NCI-H526 (cell line): ENCODE data around the gene TMEM231.
"Not testable (repeated sequence)": the region's sequence is repeated elsewhere in the genome, so short reads cannot be mapped to it uniquely, and the experiment has no call there.

Experiments
- DNase-seq, 2 experiments: peaks; one replicate each; lab custom pipeline; 2025; lab: John Stamatoyannopoulos, UW

Gene TMEM231

DNA sequence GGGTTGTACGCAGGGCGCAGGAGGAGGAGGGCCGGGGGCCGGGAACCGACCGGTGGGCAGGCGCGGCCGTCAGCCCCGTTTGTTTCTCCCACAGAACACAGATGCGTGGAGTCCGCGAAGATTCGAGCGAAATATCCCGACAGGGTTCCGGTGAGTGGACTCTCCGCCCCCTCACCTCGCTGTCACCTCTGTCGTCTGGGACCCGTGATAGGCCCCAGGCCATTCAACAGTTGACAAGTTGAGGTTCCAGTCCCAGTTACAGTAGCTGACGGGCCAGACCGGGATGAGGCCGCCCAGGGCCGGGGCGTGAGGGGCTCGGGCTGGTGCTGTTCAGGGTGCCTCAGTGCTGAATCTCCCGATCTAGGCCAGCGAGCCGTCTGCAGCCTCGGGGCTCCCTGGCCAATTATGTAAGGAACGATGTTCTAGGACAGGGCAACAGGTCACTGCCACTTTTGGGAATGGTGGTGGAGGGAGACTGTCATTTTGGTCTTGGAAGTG lies 10.8 kb upstream of the TMEM231 start:
- DNase-seq = no peak

DNA sequence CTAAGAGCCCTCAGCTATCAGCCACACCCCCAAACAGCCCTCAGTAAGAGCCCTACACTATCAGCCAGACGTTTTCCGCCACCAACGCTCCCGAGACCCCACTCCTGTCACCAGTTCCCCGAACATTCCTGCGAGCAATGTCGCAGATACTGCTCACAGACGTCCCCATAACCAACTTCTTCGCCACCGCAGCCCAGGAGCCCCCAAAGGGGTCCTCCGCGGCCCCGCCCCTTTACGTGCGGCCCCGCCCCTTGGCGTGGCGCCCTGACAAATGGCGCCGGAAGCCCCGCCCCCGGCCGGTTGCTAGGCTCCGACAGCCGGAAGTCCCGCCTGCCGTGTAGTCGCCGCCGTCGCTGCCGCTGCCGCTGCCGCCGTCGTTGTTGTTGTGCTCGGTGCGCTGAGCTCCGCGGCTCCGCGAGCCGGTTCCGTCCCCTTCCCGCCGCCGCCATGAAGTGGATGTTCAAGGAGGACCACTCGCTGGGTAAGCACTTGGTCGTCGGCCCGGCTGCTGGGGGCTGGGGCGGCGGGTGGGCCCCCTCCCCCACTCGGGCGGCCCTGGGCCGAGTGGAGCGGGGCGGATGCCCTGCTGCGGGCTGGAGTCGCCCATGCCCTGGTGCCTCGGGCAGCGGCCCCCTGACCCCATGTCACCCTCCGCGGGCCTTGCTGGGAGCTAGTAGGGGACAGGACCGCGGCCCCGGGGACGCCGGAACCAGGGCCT lies 10.1 kb upstream of the TMEM231 start, which contains the start of gene GABARAPL2:
Gene GABARAPL2 (plus strand): TSS at position 340 of the 718 bp plus-strand sequence. CDS start 108 bp downstream, at position 448.
- DNase-seq = peak; percentile 50 to 87

DNA sequence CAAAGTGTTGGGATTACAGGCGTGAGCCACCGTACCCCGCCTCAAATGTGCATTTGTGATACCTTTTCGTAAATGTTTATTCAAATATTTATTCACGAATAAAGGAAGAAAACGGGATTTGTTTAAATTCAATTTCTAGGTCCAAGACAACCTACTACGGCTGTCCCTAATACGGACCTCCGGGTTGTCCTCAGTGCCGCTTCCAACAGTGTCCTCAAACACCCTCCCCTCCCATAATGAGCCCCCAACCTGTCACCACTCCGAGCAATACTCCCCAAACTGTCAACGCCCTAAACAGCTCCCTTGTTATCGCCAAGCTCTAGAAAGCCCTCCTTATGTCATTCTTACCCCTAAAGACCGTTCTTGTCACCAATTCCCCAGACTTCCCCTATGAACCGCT lies 9.6 kb upstream of the TMEM231 start:
- no peak for DNase-seq

DNA sequence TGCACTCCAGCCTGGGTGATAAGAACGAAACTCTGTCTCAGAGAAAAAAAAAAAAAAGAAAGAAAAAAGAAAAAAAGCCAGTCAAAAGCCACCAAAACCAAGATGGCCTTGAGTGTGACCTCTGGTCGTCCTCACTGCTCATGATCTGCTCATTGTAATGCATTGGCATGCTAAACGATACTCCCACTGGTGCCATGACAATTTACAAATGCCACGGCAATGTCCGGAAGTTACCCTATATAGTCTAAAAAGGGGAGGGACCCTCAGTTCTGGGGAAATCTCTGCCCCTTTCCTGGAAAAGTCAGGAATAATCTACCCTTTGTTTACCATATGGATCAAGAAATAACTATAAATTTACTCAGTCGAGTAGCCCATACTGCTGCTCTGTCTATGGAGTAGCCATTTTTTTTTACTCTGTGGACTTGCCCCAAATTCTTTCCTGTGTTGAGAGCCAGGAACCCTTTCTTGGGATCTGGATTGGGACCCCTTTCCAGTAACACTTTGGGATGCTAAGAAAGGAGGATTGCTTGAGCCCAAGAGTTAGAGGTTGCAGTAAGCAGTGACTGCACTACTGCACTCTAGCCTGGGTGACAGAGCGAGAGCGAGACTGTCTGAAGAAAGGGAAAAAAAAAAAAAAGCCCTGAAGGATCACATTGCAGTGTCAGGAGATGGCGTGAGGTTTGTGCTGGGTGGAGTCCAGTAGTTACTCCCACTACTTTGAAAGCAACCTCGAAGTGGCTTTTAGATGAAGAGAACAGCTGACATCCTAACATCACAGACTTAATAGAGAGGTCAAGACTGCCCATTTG lies 3.7 kb upstream of the TMEM231 start:
- no peak for DNase-seq

DNA sequence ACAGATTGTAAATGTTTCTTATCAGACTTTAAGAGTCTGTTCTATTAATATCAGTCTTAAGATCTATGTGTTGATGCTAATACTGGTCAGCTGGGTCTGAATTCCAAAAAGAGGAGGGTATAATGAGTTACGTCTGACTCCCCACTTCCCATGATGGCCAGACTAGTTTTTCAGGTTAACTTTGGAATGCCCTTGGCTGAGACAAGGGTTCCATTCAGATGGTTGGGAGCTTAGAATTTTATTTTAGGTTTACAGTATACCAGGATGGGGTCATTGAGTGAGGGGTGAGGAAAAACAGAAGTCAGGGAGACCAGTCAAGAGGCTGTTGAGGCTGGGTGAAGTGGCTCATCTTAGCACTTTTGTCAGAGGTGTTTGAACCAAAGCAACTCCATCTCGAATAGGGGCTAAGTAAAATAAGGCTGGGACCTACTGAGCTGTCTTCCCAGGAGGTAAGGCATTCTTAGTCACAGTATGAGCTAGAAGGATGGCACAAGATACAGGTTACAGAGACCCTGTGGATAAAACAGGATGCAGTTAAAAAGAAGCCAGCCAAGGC lies 2.9 kb upstream of the TMEM231 start:
- no peak for DNase-seq

DNA sequence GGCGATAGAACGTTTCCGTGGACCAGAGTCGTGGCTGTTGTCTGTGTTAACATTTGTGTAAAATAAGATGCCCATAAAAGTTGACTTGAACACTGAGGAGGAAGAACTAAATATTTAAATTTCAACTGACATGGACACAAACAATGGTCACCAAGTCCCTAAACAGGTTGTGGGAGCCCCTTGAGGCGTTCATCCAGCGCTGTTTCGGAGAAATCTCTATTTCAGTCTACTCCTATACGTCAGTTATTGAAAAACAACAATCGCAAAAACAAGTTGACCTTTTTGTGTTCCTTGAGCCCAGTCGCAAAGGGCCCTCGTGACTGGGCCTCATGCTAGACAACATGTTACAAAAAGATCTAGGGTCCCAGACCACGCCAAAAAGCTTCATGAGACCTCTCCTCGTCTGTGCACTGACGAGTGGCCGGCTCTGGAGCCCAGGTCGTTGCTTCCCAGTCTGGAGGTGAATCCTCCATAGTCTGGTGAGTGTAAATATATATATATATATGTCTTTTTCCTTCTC lies 439 bp upstream of the TMEM231 start:
- no peak for DNase-seq

DNA sequence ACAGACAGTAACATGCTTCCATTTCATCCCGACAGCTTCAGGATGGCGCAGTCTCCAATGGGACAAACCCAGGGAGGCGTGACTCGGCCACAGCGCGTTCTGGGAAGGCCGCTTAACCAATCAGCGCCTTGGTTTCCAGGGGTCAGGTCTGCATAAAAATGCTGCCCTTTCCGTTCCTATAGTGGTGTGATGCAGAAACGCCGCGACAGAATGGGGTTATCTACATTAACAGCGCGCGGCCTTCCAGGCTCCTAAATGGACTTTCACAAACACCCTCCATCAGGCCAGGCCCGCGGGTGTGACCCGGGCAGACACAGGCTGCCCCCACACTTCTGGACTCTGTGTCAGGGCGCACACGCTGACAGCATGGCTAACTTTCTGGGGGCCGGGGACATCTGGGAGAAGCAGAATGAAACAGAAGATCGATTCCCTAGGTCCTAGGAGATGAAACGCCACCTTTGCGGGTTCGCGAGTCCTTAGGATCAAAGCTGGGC lies 792 bp downstream of the TMEM231 start:
- DNase-seq = peak; percentile 72 to 88

DNA sequence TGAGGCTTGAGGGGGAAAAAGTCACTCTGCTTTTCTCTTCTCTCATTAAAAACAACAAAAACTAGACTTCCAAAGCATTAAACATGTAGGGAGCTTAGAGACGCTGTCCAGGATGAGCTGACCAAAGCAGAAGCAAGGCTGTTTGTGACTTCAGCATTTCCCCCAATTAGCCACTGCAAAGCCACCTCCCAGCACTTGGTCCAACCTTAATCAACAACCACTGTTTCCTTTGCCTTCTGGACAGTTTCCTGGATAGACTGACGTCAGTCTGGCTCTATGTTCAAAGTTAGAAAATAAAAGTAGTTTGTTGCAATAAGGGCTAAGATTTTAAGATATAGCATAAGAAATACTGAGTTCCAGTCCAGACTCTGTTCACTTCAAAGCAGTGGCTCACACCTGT lies 3.1 kb downstream of the TMEM231 start:
- no peak for DNase-seq

DNA sequence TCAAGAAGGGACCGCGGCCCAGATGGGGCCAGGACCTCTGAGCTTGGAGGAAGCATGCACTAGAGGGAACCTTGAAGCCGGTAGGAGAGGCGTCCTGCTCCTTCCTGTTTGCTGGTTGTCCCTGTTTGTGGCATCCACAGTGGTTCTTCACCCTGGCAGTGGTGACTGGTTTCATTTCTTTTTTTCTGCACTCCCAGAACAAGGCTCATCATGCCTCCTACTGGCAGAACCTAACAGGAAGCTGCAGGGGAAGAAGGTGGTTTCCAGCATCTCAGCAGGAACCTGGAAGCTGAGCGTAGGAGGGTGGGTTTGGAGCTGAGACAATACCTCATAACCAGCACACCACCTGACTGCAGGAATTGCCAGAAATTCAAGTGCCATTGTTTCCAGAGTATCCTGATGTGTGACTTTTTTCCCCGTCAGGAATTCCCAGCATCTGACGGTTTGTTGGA lies 5.8 kb downstream of the TMEM231 start:
- DNase-seq = peak; percentile 3 to 7

DNA sequence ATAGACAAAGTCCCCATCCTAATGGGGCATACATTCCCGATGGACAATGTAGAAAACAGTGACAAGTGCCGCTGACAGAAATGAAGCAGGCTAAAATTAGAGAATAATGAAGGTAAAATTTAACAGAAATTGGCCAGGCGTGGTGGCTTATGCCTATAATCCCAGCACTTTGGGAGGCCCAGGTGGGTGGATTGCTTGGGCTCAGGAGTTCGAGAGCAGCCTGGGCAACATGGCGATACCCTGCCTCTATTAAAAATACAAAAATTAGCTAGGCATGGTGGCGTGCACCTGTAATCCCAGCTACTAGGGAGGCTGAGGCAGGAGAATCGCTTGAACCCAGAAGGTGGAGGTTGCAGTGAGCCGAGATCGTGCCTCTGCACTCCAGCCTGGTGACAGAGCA lies 7.6 kb downstream of the TMEM231 start:
- DNase-seq = not testable (repeated sequence)

DNA sequence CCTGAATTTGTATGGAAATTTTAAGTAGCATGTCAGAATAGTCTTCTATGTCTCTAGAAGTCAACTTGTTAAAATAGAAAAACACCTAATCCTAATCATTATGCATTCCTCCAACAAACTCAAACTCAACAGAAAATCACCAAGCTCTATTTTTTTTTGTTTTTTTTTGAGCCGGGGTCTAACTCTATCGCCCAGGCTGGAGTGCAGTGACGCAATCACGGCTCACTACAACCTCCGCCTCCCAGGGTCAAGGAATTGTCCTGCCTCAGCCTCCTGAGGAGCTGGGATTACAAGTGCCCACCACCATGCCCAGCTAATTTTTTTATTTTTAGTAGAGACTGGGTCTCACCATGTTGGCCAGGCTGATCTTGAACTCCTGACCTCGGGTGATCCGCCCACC lies 9.8 kb downstream of the TMEM231 start:
- DNase-seq = no peak

DNA sequence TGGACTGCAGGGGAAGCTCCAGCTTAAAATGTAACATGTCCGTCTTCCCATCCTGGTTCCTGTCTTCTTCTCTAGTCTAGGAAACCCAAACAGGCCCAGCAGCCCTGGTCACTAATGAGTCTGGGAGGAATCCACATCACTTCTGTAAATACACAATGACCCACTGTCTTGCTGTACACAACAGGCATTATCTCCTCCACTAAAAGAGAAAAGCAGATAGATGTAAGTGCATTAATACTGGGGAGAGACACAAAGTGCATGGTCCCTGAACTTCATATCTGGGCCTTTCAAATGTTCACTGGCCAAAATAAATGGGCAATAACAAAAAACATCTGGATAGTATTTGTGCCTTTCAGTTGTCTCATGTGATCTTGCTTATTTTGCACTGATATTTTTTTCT lies 10.2 kb downstream of the TMEM231 start:
- DNase-seq = not testable (repeated sequence)

DNA sequence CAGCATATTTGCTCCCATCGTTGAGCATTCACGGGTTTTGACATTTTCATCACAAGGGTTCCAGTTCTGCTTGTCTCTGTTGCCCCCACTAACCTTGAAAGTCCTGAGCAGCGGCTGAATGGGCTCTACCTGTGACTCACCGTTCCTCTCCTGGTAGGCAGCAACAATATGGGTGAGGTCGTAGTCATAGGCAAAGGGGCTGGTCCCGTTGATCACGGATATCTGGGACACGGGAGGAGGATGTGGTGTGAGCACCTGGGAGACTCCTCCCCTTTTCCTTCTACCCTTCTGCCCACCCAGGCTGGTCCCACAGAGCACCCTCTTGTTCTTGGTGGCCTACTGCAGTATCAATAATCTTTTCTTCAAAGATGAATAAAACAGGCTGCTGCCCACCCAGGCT lies 13.6 kb downstream of the TMEM231 start:
- not testable (repeated sequence) for DNase-seq

DNA sequence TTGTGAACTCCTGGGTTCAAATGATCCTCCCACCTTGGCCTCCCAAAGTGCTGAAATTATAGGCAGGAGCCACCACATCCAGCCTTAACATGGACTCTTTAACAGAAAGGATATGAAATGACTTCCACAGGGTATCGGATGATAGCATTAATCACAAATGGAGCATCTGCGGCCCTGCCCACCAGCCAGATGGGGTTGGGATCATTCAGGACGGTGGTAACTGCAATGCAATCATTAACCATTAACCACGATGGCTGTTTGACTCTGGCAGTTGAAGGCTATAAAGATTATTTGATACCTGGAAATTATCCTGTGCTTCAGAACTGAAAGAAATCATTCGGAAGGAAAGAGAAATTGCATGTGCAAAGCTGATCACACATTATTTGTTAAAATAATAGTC lies 14.8 kb downstream of the TMEM231 start:
- no peak for DNase-seq

DNA sequence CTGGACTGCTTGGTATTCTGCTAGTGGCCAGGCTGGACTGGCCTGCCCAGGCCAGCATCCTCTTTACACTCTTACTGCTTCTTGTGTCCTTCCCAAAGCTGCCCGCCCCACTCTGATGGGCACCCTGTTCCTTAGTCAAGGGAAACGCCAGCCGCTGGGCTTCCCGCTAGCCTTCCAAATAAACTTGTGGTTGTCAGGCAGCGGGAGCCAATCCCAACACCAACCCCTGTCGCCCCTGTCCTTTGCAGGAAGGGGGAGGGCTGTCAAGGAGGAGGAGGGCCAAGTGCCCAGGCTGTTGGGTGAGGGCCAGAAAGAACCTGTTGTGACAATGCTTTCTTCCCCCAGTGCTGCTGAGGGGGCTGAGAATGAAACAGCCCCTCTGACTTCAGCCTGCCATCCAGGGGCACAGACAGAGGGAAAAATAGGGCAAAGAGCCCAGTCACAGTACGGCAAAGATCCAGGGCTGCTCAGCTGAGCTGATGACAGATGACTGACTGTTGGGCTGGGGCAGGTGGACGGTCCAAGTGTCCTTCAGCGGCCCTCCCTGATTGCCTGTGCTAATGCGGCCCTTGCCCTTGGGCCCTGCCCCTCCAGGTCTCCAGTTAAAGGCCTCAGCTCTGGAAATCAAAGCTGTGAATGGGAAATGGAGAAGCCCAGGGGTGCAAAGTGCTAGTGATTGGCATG lies 17.0 kb downstream of the TMEM231 start:
- DNase-seq = not testable (repeated sequence)

DNA sequence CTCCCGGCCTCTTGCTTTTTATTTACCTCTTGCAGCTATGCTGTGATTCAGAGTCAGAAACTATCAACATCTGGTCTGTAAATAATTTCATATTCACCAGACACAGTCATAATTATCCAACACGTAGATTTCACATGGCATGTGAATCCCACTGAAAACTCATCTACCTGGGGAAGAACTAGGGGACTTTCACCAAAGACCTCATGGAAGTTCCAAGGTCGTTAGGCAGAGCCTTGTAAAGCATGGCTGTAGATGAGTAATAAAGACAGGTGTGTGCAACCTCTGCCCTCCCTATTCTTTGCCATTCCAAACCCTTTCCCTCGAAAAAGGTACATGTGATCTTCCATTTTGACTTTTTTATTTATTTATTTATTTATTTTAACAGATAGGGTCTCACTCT lies 18.3 kb downstream of the TMEM231 start:
- no peak for DNase-seq

DNA sequence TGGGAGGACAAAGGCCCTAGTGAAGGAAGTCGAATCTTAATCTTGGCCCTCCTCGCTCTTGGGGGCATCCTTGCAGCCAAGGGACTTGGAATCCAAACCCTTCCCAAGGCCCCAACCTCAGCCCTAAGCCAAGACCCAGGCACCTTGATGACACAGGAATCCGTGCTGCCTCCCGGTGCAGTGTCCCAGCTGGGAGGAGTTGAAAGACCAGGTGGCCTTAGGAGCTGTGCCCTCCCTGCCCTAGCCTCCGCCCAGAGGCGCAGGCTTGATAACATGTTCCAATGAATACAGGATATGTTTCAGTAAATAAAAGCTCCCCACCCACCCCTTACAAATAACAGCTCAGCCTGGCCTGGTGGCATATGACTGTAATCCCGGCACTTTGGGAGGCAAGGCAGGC lies 20.2 kb downstream of the TMEM231 start, which contains the start of gene CHST5:
Gene CHST5 (minus strand): TSS at position 208 of the 400 bp plus-strand sequence. CDS start 5,724 bp downstream, outside the sequence.
- DNase-seq = no peak

DNA sequence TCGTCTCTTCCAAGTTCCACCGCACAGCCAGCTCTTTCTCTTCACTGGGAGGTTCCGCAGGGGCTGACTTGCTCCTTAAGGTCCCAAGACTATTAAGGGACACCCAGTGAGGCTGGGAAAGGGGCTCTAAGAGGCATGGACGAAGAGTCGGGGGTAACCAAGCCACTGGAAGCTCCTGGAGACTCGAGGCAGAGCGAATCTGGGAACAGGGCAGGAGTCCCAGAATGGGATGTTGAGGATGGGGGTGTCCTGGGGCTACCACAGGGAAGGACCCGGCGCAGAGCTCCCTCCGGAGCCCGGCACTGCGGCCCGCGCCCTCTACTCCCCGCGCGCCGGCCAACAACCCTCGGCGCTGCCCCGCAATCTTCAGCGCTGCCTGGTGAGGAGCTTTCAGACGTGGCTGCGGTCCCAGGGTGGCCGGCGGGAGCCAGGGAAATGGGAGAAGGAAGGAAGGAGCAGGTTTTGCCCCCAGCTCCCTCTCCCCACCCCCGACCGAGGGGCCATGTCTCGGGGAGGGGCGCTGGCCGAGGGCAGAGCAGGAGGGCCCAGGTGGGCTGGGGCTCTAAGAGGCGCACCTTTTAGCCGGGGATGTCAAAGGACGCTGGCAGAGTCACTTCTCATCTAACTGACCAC lies 20.7 kb downstream of the TMEM231 start:
- no peak for DNase-seq

DNA sequence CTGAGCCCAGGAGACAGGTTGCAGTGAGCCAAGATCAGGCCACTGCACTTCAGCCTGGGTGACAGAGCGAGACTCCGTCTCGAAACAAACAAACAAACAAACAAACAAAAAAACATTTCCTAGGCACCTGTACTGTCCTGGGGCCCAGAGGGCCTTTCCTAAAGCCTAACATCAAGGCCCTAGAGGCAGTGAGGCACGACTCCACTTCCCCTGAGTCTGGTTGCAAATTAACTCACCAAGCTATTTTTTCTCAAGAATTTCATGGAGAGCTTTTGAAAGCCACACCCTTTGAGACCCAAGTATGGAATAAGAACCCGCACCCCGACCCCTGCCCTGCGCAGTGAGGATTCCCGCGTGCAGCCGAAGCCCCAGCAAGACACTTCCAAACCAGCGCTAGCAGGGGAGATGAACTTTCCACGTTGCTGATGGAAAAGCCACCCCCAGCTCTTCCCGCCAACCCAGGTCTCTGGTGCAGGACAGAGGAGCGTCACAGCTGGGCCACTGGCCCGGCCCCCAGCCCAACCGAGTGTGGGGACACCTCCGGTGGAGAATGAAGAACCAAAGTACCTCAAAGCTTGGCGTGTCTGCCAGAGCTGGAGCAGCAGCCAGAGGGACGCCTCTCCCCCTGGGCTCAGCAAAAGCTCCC lies 21.4 kb downstream of the TMEM231 start:
- DNase-seq = no peak

DNA sequence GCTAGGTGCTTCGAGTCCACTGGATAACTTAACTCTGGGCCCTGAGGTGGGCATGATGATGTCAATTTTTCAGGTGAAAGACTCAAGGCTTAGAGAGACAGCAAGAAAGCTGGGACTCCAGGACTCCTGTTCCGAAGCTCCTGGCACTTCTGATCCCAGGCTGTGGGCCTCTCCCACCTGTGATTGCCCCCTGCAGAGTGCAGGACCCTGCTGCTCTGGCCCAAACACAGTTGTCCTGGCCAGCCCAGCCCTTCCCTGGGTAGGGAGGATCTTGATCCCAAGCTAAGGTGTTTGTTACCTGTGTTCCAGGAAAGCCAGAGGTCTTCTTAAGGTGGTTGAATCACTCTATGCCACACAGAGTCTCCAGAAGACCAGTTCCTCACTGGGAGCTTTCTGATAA lies 23.3 kb downstream of the TMEM231 start:
- no peak for DNase-seq
